HG03103 (cell line): Measurements from ENCODE around the gene PFN1.
A peak's percentile ranks its signal among the peaks of the same experiment; 100 is the strongest.

ENCODE experiments used
- ATAC-seq: cut with Tn5 transposase; IDR thresholded peaks from one replicate; pipeline ENCODE4 v1.9.1; 2021; ENCODE audit warnings: low read depth; ENCODE audit not compliant: unreplicated experiment

The PFN1 gene

DNA sequence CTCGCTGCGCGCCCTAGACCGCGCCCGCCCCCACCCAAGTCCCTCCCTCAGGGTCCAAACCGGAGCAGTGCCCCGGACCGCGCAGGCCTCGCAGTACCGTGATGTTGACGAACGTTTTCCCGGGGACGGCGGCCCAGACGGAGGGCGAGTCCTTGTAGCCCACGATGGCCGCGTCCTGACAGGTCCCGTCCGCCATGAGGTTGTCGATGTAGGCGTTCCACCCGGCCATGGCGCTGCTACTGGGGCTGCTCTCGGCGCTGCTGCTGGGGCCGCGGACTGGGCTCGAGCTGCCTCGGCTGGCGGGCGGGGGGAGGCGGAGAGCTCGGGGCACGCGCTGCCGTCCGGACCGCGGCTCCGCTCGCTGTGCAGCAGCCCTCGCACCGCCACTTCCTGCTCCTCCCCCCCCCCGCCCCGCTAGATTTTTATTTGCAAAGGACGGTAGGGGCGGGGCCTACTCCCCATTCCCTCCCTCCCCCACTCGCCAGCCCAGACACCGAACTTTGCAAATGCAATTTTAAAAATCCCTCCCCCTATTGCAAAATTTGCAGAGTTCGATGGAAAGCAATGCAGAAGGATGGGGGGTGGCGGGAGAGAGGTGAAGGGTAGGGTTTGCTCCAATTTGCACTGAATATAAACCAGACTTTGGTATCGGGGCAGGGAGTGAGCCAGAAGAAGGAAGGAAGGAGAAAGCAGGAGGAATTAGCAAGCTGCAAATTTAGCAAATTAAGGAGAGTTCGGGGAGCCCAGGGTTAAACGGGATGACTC lies at the start of gene PFN1:
Gene PFN1, minus strand, starts transcription at position 365 of the 765 bp plus-strand sequence. Its CDS starts 136 bp downstream, at position 229.
- no peak for ATAC-seq

DNA sequence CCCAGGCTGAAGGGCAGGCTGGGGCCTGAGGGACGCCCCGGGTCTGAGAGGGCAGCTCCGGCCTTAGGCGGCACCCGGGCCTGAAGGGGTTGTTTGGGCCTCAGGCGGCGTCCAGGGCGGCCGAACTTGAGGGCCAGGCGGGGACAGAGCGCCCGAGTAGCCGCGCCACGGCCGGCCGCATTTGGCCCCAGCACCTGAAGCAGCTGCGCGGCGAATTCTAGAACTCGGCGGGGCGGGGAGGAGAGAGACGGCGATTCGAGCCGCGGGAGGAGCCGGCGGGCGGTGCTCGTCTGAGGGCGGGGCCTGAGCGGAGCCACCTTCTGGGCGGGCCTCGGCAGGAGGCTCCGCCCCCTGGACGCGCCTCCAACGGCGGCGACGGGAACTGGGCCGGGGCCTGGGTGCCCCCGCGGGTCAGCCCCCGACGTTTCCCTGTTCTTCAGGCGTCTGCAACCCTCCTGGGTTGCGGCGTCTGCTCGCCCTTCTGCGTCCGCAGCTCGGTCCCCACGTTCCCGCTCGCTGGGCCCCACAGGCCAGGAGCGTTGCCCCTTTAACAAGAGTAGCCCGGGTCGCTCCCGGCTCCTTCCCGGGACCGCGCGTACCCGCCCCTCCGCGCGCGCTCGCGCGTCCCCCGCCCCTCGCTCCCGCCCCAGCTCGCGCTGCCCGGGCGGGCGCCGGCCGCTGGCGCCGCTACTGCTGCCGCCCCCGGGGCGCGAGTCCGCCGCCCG lies 49.1 kb upstream of the PFN1 start, which contains the start of the genes INCA1 and KIF1C:
Gene INCA1, minus strand, starts transcription at position 221 of the 725 bp plus-strand sequence. CDS start 3,085 bp downstream, outside the sequence.
Gene KIF1C, plus strand, starts transcription at position 649 of the 725 bp plus-strand sequence. CDS start 2,297 bp downstream, outside the sequence.
- ATAC-seq = peak; percentile 66

DNA sequence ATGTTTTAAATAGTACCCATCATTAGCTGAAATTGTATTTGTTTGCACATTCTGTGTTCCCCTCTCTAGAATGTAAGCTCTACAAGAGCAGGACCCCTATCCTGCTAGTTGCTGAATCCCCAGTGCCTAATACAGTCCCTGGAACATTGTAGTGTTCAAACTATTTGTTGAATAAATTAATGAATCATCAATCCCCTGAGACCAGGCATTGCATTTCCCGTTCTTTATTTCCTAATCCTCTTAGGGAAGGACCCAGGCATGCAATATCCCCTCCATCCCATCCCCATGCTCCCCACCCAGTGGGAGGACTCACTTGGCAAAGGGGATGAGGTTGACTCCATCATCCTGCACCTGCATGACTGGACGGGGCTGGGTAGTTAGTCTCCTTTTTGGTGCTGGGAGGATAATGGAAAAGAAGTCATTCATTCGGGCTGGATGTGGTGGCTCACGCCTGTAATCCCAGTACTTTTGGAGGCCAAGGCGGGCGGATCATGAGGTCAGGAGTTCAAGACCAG lies 45.8 kb upstream of the PFN1 start:
- no peak for ATAC-seq

DNA sequence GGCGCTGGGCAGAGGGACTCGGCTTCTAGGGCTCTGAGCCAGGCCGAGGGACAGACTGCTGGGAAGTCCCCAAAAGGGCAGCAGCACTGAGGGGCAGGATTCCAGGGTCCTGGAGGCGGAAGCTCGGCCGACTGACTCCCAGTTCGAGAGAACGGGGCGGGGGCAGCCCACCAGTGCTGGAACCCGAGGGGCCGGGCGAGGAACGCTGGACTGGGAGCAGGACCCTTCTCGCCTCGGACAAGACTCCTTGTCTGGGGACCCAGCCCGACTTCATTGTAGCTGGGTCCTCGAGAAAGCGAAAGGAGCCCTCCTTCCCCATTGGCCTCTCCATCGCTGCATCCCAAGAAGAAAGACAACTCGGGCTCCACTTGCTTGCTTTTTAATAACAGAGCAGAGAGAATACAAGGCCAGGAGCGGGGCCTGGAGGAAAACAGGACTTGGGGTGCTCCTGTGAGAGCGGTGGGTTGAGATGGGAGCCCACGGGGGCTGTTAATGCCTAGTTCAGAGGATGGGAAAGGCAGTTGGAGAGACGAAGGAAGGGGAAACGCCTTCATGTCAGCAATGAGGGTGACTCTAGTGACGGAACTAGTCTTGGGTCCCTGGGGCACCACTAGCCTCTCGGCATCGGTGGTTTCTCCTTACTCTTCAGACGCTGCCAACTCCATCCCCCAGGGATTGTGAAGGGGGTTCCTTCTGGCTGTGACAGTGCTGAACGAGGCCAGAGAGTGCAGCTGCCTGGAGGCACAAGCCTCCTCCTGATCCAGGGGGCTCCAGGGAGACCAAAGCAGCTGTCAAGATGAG lies 39.6 kb upstream of the PFN1 start:
- no peak for ATAC-seq

DNA sequence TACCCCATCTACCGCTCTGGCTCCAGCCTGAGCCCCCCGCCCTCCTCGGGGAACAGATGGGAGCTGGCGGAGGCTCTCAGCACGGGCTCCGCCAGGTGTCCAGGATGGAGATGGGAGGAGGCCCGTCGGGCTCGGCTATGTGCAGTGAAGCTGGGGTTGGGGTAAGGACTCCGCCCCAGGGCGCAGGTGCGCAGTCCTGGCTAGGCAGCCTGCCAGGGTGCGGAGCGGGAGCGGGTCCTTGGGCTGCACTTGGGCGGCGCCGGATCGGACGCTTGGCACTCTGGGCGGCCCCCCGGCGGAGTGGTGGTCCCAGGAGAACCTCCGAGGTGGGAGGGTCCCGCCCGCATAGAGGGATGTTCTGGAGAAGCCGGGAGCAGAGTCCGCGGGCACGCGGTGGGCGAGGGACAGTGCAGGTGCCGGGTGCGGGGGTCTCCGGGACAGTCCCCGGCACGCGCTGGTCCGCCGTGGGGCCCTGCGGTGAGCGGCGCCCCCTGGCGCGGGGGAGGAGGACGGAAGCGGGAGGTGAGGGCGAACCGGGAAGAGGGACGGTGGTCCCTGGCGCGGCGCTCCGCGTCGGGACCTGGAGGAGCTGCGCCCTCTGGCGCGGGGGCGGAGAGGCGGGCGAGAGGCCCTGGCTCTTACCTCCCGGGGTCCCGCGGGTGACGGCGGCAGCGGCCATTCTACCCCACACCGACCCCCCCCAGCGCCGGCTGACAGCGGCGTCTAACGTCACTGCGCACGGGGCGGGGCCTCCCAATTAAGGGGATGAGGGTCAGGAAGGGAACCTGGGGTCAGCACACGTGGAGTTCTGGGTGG lies 38.8 kb upstream of the PFN1 start, which contains the start of gene CAMTA2:
Gene CAMTA2, minus strand, starts transcription at position 725 of the 816 bp plus-strand sequence. CDS start 1,453 bp downstream, outside the sequence.
- ATAC-seq = peak; percentile 57

DNA sequence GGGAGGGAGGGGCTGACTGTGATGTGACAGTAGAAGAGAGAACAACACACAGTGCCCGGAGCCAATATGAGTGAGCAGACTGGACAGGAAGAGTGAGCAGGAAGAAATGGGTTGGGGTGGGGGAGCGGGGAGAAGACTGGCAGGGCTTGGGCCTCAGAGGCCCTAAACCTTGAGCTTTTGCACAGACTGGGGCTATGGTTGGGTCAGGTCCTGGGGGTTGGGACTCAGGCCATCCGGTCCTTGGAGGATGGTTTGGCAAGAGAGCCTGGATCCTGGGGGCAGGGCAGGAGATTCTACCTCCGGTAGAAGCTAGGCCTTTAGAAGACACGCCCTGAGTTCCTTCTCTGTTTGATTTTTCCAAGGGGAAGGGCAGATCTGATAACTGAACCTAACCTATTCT lies 38.1 kb upstream of the PFN1 start:
- ATAC-seq = no peak

DNA sequence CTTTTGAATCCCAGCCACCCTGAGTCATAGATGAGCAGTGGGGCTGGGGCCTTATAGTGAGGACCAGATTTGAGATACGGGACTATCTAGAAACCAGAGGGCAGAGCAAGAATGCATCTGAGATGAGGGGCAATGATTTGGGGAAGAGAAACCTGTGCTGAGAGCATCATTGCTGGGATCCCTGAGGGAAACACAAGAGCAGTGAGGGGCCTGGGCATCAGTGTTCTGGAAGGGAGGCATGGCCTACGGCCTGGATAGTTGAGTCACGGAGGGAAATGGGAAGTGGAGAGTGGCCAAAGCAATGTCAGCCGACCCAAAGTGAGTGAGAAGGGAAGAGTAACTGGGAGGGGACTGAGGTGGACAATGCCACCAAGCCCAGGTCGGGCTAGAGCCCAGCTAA lies 34.0 kb upstream of the PFN1 start:
- ATAC-seq = no peak

DNA sequence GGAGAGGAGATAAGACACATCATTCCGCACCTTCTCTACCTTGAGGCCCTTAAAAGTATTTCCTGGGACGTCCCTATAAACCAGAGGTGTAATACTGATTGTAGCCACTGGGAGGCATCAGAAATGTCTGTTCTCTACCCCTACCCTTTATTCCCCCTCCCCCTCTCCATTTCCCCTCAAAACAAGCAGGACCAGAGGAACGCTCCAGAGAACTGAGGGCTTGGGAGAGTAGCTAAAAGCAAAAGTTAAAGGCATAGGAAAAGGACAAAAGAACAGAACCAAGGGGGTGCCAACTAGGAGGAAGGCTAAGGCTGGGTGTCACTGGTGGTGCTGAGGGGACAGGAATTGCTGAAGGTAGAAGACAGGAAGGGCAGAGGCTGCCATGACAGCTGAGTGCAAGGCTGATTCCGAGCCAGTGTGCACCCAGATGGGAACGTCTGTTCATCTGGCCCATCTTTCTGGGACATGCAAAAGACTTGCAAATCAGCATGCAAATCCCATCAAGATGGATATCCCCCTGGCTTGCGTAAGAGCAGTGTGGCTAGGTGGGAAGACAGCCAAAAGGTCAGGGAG lies 32.4 kb upstream of the PFN1 start:
- ATAC-seq = no peak

DNA sequence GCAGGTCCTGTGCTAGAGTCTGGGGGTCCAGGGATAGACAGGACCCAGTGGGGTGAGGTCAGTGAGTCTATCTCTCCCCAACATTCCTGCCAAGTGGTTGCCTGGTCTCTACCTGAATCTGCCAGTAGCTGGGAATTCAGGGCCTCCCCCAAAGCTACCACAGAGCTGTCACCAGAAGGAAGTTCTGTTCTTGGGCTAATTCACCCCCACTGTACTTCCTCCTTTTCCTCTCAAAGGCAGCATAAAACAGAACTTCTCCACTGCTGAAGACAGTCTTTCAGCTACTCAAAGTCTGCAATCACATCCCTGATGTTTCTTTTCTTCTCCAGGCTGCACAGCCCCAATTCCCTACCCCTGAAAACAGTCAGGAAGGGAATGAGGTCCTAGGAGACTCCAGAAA lies 30.4 kb upstream of the PFN1 start:
- no peak for ATAC-seq

DNA sequence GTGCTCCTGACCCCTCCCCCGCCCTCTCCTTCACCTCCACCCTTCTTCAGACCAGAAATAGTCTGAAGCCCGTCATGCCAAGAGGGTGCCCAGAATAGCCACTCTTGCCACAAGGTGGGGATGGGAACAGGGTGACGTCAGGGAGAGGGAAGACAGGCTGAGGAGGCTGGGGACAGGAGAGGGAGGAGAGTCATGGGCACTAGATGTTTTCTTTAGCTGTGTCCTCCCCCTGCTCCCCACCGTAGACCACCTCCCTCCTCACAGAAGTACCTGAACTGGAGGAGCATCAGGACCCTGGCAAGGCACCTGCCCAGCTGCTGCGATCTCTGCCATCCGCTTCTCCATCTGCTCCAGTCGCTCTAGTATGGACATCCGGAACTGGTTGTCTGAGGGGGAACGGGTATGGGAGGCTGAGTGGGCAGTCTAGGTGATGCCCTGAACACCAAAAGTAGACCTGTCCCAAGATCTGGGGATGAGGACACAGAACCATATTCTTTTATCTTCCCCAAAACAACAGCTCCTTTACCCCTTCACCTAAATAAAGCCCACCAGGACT lies 25.9 kb upstream of the PFN1 start:
- ATAC-seq = no peak

DNA sequence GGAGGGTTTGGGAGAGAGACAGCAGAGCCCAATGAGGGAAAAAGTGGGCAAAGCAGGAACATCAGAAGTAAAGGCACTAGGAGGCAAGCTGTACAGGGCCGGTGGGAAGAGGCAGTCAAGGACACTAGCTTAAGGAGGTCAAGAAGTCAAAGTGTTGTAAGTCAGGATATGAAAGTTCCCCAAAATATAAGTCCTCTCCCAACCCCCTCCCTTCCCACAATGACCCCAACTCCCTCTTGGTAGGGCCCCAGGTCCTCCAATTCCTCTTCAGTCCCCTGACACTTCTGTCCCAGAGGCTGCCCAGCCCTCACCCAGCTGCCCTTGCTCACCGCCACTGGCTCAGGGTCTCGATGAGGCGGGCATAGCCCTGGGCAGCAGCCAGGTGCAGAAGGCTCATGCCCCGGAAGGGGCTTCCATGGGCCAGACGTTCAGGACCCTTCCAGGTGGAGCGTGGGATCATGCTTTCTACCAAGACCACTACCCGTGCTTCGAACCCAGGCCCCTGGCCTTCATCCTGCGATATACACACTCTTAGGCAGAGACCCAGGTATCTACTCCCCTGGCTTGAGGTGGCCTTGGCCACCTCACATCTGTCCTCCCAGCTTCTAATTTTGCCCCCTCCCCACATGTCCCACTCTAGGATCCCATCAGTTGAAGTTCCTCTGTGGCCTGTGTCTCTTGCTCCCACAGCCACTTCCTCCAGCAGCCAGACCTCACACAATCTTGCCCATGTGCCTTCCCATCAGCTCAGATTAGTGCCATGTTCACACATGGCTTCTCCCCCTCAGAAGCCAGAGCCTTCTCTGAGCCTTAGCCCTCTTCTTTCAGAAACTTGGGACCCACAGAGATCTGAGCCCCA lies 25.2 kb upstream of the PFN1 start:
- ATAC-seq = no peak

DNA sequence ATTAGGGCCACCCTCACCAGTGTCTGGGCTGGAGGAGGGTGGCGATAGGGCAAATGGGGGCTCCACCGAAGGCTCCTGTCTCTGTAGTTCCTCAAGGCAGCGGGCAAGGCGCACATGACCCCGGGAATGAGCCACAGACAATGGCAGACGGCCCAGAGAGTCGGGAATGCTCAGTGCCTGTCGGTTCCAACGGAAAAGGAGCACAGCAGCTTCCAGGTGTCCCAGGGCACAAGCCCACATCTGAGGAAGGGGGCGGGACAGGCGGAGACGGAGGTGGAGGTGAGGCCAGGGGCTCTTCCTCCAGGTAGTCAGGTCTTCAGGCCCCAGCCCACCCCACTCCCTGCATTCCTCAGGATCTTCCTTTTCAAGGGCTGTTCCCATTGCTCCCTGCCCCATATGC lies 24.4 kb upstream of the PFN1 start:
- ATAC-seq = no peak

DNA sequence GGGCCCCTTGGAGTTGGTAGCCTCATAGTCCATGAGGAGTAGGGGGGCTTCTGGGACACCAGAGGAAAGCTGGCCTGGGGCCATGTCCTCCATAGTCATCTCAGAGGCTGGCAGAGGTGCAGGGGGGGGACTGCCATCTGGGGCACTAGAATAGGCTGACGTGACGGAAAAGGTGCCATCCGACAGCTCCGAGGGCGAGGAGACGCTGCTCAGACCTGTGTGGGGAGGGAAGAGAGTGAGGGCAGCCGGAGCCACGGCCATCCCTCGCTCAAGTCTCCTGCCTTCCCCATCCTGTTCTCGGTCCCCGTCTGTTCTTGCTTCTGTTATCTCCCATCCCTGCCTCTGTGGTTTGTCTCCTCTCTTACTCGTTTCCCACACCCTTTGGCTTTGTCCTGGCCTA lies 24.0 kb upstream of the PFN1 start:
- no peak for ATAC-seq

DNA sequence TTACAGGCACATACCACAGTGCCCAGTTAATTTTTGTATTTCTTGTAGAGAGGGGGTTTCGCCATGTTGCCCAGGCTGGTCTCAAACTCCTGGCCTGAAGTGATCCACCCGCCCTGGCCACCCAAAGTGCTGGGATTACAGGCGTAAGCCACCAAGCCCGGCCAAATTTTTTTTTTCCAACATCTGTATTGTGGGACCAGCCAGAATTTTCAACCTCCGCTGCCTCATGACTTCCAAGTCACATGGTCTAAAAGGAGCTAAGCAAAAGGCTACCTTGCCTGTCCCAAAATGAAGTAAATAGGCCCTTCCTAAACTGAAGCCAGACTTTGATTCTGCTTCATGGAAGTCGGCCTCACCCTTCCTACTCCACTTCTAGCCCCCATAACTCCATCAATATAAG lies 23.5 kb upstream of the PFN1 start:
- ATAC-seq = no peak

DNA sequence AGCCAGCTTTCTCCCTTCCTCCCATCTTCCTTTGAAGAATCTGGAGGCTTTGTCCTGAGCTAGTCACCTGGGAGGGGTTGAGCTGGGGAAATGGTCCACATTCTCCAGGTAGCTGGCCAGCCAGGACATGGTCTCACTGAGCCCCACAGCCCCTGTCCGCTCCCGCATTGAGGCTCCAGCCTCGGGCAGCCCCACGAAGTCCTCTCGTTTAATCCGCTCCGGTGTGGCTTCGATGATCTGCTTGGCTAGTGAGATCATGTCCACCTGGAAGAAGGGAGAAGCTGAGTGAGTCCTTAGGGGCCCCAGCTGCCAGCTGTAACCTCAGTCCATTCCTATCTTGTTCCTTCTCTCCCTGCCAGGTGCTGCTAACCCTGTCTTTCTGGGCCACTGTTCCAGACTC lies 21.9 kb upstream of the PFN1 start:
- ATAC-seq = no peak

DNA sequence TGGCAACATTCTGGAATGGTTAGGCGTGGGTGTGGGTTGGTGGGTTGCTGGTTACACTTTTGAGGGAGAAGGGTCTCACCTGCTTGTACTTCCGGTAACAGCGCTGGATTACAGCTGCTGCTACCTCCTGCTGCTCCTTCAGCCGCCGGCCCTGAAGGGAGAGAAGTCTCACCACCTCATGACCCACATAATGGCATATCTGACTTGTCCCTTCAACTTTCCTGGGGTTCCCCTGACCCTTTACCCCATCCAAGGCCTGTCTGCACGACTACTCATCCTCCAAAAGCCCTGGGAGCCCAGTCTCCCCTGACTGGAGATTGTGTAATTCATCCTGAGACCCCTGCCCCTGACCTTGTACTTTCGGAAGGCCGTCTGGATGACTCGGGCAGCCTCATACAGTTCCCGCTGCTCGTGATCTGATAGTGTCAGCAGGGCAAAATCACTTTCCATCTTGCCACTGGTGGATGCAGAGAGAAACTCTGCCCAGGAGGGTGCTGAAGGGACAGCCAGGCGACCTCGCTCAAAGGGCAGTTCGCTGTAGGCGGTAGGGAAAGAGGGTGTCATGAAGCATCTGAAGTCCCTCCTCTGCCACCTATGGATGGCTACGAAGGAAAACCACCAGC lies 21.3 kb upstream of the PFN1 start:
- ATAC-seq = no peak

DNA sequence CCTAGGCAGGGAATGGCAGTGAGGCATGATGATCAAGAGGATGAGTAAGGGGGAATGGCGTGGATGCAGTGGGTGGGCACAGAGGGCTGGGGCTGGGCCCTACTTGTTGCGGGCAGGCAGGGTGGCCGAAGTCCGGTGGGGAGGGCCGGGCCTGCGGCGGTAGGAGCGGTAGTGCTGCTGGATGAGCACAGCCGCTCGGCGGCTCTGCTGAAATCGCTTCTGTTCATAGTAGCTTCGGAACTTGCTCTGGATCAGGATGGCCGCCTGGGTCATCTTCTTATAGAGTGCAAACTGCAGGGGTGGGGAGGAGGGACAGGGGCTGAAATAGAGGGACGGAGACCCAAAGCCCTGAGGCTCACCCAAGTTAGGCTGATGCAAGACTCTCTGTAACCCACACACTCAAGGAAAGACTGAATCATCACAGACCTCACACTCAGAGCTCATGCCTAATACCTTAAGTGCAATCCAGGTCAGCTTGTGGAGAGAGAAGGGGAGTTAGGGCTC lies 20.8 kb upstream of the PFN1 start:
- ATAC-seq = no peak
